GF-D8 (cell line): ENCODE measurements around the gene PDE12.

Source experiments
- DNase-seq: peaks from one replicate; lab custom pipeline; 2025; lab: John Stamatoyannopoulos, UW

The PDE12 gene

DNA sequence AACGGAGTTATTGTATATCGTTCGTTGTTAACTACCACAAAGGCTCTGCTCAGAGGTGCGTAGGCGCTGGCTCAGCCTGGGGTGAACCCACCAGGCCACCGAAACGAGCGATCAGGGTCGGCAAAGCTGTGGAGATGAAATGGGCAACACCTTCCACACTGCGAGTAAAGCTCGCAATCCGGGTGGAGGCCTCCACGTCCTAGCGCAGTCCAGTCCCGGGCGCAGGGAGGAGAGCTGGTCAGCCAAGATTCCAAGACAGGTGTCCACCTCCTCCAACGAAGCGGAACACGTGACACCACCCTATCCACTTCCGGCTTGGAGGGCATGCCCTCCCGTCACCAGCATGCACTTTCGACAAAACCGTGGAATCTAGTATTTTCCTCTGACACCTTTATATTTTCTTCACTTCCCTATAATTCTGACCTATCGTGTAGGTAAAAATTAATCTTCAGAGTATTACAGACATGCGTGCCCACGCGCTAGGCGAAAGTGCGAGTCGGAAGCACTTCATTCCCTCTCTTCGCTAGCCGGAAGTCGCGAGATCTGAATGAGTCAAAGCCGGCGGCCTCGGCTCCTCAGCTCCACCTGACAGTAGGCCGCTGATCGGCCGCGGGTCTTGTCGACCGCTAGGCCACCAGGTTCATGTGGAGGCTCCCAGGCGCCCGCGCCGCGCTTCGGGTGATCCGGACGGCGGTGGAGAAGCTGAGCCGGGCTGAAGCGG lies at the start of gene PDE12:
Gene PDE12 (plus strand): TSS at position 537 of the 721 bp plus-strand sequence. CDS start 106 bp downstream, at position 643.
- peak; percentile 73 for DNase-seq

- DNase-seq, result no peak
Observed at GRCh38 chr3:57512166-57512565, 43.9 kb upstream of the PDE12 start.

GRCh38 chr3:57518276-57518915 lies 37.7 kb upstream of the PDE12 start:
- no peak for DNase-seq

DNA sequence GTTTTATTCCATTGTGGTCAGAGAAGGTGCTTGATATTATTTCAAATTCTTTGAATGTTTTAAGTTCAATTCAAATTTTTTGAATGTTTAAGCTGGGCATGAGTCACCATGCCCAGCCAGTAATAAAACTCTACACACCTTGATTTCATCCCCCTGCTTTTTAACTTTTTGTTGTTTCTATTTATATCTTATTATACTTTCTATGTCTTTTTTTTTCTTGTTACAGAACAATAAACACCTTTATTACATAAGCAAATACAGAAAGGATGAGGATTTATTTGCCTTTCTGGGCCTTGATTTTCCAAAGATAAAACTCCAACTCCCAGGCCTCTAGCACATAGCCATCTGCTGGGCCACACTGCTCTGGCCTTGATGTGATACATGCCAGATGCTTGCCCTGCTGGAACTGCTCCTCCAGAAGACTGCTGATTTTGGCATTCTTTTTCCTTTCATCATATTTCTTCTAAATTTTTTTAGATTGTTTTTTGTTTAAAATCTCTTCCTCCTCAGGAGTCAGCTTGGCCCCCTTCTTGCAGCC lies 25.9 kb upstream of the PDE12 start:
- DNase-seq, result no peak

- DNase-seq, result no peak
Observed at GRCh38 chr3:57538465-57538864, 17.6 kb upstream of the PDE12 start.

GRCh38 chr3:57544181-57545125 lies 11.6 kb upstream of the PDE12 start, which contains the start of gene DNAH12:
TSS of gene DNAH12 (minus strand) at chr3:57544344. CDS start at chr3:57542870, 1,474 bp downstream.
- no peak for DNase-seq

GRCh38 chr3:57545636-57546268 lies 10.3 kb upstream of the PDE12 start:
- DNase-seq, result no peak

DNA sequence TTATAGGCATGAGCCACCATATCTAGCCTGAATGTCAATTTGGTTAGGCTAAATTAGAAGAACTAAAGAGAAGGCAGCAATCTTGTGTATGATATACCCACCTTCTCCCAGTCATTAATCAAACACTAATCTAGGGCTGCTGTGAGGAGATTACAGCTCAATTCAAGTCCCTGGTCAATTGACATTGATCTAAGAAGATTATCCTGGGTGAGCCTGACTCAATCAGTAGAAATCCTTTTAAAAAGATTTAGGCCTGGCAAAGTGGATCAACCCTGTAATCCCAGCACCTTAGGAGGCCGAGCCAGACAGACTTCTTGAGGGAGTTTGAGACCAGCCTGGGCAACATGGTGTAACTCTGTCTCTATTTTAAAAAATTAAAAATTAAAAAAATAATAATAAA lies 9.5 kb upstream of the PDE12 start:
- no peak for DNase-seq

DNA sequence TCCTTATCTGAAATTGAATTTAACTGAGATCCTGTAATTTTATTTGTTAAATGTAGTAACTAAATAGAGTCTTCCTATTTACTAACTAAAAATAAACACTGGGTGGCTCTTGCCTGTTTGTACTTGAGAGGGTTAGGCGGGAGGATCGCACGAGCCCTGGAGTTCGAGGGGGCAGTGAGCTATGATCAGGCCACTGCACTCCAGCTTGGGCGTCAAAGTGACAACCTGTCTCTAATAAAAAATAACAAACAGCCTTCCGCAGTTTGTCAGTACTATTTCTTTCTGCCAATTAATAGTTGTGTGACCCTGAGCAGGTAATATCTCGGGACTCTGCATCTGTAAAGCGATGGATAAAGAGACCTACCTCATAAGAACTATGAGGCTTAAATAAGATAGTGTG lies 768 bp upstream of the PDE12 start:
- no peak for DNase-seq

DNA sequence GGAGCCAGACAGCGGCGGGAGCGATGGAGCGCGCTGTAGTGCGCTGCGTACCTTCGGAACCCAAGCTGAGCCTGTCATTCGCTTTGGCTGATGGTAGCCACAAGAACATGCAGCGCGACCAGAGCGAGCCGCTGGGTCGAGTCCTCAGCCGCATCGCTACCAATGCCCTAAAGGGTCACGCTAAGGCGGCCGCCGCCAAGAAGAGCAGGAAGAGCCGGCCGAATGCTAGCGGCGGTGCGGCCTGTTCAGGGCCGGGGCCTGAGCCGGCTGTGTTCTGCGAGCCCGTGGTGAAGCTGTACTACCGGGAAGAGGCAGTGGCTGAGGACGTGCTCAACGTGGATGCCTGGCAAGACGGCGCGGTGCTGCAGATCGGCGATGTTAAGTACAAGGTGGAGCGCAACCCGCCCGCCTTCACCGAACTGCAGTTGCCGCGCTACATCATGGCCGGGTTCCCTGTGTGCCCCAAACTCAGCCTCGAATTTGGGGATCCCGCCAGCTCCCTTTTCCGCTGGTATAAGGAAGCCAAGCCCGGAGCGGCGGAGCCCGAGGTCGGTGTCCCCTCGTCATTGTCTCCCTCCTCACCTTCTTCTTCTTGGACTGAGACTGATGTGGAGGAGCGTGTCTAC lies 498 bp downstream of the PDE12 start:
- DNase-seq, result no peak

GRCh38 chr3:57557085-57557537 lies 1.0 kb downstream of the PDE12 start:
- no peak for DNase-seq

DNA sequence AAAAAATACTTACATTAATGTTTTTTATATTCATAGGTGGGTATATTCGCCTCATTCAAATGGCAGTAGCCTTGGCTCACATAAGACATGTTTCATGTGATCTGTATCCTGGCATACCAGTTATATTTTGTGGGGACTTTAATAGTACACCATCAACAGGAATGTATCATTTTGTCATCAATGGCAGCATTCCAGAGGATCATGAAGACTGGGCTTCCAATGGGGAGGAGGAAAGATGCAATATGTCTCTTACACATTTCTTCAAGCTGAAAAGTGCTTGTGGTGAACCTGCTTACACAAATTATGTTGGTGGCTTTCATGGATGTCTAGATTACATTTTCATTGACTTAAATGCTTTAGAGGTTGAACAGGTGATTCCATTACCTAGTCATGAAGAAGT lies 3.5 kb downstream of the PDE12 start:
- DNase-seq, result no peak

- no peak for DNase-seq
Observed at GRCh38 chr3:57569859-57570450, 13.9 kb downstream of the PDE12 start.

- DNase-seq, result no peak
Observed at GRCh38 chr3:57570878-57571277, 14.8 kb downstream of the PDE12 start.

GRCh38 chr3:57572096-57572495 lies 16.0 kb downstream of the PDE12 start:
- DNase-seq, result no peak

DNA sequence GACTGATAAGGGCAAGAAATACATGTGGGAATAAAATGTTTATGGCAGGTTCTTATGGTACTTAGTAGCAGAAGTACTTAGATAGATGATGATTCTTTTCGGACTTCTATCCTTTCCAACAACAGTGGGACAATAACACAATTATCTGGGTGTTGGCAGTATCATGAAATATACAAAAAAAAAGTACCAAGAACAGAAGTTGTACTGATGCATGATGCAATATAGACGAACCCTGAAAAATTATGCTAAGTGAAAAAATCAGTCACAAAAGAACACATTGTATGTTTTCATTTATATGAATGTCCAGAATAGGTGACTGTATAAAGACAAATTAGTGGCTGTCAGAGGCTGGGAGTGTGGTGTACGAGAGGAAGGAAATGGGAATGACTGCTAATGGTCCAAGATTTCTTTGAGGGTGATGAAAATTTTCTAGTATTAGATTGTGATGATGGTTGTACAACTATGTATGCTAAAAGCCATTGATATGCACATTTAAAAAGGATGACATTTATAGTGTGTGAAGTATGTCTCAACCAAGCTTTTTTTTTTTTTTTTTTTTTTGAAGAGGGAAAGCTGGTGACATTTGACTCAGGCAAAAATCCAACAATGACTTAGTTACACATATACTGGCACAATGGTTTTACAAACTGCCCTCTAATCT lies 20.0 kb downstream of the PDE12 start:
- DNase-seq, result no peak

DNA sequence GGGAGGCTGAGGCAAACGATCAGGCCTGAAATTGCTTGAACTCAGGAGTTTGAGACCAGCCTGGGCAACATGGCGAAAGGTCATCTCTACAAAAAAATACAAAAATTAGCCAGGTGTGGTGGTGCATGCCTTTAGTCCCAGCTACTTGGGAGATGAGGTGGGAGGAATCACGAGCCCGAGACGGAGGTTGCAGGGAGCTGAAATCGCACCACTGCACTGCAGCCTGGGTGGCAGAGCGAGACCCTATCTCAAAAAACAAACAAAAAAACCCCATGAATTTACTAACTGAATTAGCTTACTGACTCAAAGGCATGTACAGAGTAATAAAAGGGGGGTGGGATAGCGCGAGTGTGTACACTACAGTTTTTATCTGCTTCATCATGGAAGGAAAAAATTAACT lies 21.7 kb downstream of the PDE12 start:
- DNase-seq, result no peak

DNA sequence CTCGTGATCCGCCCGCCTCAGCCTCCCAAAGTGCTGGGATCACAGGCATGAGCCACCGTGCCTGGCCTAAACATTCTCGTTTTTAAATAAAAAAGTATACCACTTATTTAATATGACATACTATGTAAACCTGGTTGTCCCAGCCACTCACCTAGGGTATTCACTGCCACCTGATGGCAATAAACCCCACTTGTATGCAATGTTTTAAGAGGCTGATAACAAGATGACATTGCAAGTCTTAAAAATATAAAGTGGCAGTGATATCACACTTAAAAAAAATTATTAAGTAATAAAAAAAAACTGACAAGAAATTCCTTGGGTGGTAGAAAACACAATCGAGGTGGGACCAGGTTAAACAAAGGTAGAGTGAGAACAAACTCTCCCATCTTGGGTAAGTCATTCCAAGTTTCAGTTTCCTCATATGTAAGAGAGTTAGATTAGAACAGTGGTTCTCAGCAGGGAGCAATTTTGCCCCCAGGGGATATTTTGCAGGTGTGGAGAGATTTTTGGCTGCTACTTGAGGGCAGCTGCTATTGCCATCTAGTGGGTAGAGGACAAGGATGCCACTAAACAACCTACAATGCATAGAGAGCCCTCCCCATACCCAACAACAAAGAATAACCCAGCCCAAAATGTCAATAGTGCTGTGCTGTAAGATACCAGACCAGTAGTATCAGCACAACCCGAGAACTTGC lies 26.5 kb downstream of the PDE12 start:
- DNase-seq, result no peak

DNA sequence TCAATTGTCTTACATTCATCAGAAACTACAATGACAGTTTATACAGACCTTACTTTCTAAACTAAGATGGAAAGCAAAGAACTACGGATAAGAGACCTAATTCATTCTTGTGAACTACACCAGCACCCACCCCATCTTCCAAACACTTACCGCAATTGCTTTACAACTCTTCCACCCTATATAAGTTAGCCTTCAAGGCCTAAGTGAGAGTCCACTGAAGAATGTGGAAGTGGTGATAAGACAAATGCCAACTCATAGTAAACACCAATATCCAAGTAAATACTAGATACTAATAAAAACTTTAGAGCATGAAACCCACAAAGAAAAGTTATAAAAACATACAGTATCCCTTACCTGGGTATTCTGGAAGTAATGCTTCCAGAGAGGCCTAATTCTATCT lies 27.5 kb downstream of the PDE12 start:
- DNase-seq, result no peak

- DNase-seq, result no peak
Observed at GRCh38 chr3:57586778-57587177, 30.7 kb downstream of the PDE12 start.
